ENCODE data around the gene PDZD2.
"Not testable (repeated sequence)": the region's sequence is repeated elsewhere in the genome, so short reads cannot be mapped to it uniquely, and the experiment has no call there.

Gene PDZD2

DNA sequence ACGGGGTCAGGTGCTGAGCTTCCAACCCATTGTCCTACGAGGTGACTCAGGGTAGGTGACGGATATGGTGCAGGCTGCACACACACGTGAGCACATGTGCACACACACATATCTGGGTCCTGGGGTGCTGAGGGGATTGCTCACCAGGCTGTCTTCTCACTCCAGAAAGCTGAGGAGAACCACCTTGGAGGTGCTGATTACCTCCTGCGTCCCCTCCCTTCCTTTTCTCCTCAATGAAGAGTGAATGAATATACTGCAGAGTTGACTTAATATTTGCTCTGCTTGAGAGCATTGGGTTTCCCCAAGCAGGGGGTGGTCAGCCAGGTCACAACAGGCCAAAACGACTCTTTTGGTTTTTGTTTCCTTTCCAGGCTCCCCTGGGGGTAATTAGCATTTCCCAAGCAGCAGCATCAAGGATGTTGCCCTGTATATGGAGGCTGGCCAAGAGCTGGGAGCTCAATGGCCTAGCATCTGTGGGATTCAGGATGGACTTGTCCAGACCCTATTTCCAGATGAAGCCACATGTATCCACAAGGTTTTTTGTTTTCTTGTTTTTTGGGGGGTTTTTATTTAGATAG lies 49.7 kb downstream of the PDZD2 start:
- H3K36me3 Mint-ChIP-seq: no peaks in the 10 kb centered on the region
- peaks cover 0 to 3% of the 10 kb centered on the region in 2 donors for H3K9me3 Mint-ChIP-seq
- no peak for DNase-seq

DNA sequence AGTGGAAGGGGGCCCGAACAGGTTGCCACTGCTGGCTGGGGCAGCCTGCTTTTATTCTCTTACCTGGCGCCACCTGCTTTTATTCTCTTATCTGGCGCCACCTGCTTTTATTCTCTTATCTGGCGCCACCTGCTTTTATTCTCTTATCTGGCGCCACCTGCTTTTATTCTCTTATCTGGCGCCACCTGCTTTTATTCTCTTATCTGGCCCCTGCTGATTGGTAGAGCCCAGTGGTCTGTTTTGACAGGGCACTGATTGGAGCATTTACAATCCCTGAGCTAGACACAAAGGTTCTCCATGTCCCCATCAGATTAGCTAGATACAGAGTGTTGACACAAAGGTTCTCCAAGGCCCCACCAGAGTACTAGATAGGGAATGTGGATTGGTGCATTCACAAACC lies 52.5 kb downstream of the PDZD2 start:
- H3K36me3 Mint-ChIP-seq; H3K9me3 Mint-ChIP-seq; H3K4me1 Mint-ChIP-seq; H3K27ac Mint-ChIP-seq; ATAC-seq (replicated peaks); H3K27me3 Mint-ChIP-seq; DNase-seq; H3K4me3 Mint-ChIP-seq: not testable (repeated sequence)

More for the DNA sequence above, 49.7 kb downstream of the PDZD2 start:
- H3K4me3 Mint-ChIP-seq: no peak overlapping the region
- H3K27ac Mint-ChIP-seq: no peak overlapping the region
- no peak for ATAC-seq (replicated peaks)
- no peaks in the 10 kb centered on the region for H3K27me3 Mint-ChIP-seq
- H3K4me1 Mint-ChIP-seq: no peaks in the 10 kb centered on the region

DNA sequence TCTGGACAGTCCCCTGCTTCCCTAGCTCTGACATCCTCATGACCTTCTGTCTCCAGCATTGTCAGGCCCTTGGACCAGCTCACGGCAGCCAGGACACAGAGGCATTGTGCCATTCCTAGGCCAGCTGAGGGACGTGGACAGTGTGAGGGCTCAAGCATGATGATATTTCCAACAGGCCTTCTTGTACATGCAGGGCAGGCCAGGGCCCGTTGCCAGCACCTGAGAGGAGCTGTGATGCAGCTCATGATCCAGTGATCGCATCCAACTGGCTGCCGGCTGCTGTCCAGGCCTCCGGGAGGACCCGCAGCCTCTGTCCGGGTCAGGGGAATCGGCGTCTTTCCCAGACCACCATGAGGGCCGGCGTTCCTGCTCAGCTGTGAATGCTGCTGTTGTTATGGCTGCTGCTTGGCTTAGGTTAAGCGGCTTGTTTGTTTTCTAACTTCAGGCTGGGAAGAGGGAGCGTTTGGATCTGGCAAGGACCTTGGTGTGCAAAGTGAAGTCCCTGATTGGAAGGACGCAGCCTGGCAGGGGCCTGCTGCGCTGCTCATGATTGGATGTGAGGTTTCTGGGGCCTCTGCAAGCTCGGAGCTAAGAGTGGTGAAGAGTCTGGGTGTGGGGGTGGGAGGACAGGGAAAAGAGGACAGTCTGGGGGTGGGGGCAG lies 53.8 kb downstream of the PDZD2 start:
- no peak for DNase-seq

GRCh38 chr5:31698673-31699072 lies 59.7 kb downstream of the PDZD2 start:
- Mint-ChIP-seq H3K36me3 (no peaks in the 10 kb centered on the region), H3K27ac (no peak overlapping the region), H3K4me3 (no peak overlapping the region), H3K27me3 (peaks cover 0 to 4% of the 10 kb centered on the region in 2 donors), H3K9me3 (no peaks in the 10 kb centered on the region), H3K4me1 (no peaks in the 10 kb centered on the region)
- no peak for DNase-seq
- no peak for ATAC-seq (replicated peaks)

More for the DNA sequence above, 53.8 kb downstream of the PDZD2 start:
- no peak for ATAC-seq (replicated peaks)
- no peaks in the 10 kb centered on the region for H3K27me3 Mint-ChIP-seq
- H3K4me1 Mint-ChIP-seq: no peaks in the 10 kb centered on the region
- H3K27ac Mint-ChIP-seq: no peak overlapping the region
- peaks cover 0 to 3% of the 10 kb centered on the region in 2 donors for H3K9me3 Mint-ChIP-seq
- H3K4me3 Mint-ChIP-seq: no peak overlapping the region
- H3K36me3 Mint-ChIP-seq: no peaks in the 10 kb centered on the region

- H3K4me3 Mint-ChIP-seq: no peak overlapping the region
- peaks cover 0 to 8% of the 10 kb centered on the region in 2 donors for H3K27me3 Mint-ChIP-seq
- ATAC-seq (replicated peaks) (no peak), DNase-seq (no peak)
- H3K27ac Mint-ChIP-seq: no peak overlapping the region
- H3K4me1 Mint-ChIP-seq: no peaks in the 10 kb centered on the region
- peaks cover 0 to 2% of the 10 kb centered on the region in 2 donors for H3K9me3 Mint-ChIP-seq
- no peaks in the 10 kb centered on the region for H3K36me3 Mint-ChIP-seq
Observed at GRCh38 chr5:31701642-31702299, 62.8 kb downstream of the PDZD2 start.

DNA sequence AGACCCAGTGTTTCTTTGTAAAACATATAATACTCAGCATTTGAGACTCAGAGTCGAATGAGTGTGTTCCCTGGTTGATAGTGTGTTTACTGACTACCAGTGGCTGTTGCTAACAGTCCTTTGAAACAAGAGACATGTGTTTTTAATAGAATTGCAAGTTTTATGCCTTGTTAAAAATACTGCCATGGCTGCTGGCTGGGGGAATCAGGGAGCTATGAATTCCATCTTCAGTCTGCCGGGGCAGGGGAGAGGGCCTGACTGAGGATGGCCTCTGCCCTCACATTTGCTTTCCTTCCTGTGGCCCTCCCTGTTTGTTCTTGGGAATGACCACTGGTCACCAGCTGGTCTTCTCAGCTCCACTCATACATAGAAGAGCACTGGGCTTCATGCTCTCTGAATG lies 63.8 kb downstream of the PDZD2 start:
- Mint-ChIP-seq H3K9me3 (peaks cover 0 to 2% of the 10 kb centered on the region in 2 donors), H3K27ac (no peak overlapping the region), H3K27me3 (peaks cover 0 to 8% of the 10 kb centered on the region in 2 donors), H3K36me3 (no peaks in the 10 kb centered on the region), H3K4me3 (no peak overlapping the region), H3K4me1 (no peaks in the 10 kb centered on the region)
- DNase-seq (no peak), ATAC-seq (replicated peaks) (no peak)

DNA sequence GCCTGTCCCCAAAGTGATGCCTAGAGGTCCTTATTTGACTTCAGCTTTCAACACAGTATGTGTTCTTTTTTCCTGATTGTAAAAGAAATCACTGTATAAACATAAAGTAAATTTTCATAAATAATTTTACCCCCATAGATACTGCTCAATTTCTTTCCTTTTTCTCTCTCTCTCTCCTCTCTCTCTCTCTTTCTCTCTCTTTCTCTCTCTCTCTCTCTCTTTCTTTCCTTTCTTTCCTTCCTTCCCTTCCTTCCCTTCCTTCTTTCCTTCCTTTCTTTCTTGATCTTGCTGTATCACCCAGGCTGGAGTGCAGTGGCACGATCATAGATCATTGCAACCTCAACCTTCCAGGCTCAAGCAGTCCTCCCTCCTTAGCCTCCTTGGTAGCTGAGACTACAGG lies 64.8 kb downstream of the PDZD2 start:
- Mint-ChIP-seq H3K36me3 (no peaks in the 10 kb centered on the region), H3K27ac (no peak overlapping the region), H3K4me1 (no peaks in the 10 kb centered on the region), H3K27me3 (peaks cover 0 to 8% of the 10 kb centered on the region in 2 donors), H3K9me3 (peaks cover 0 to 2% of the 10 kb centered on the region in 2 donors), H3K4me3 (no peak overlapping the region)
- DNase-seq: no peak
- ATAC-seq (replicated peaks): no peak

- H3K9me3 Mint-ChIP-seq: peaks cover 0 to 2% of the 10 kb centered on the region in 2 donors
- ATAC-seq (replicated peaks) (no peak), DNase-seq (no peak)
- no peak overlapping the region for H3K27ac Mint-ChIP-seq
- peaks cover 0 to 8% of the 10 kb centered on the region in 2 donors for H3K27me3 Mint-ChIP-seq
- no peaks in the 10 kb centered on the region for H3K4me1 Mint-ChIP-seq
- no peak overlapping the region for H3K4me3 Mint-ChIP-seq
- no peaks in the 10 kb centered on the region for H3K36me3 Mint-ChIP-seq
Observed at GRCh38 chr5:31706186-31706585, 67.3 kb downstream of the PDZD2 start.

DNA sequence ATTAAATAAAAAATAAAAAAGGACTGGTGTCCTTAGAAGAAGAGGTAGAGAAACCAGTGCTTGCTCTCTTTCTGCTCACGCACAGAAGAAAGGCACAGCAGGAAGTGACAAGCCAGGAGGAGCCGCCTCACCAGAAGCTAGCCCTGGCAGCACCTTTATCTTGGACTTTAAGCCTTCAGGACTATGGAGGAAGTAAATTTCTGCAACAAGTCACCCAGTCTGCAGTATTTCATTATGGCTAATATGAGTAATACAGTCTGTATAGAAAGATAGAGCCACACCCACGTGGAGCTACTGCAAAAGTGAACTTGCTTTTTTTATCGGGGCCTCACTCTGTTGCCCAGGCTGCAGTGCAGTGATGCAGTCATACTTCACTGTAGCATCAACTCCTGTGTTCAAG lies 68.4 kb downstream of the PDZD2 start:
- Mint-ChIP-seq H3K9me3 (peaks cover 0 to 2% of the 10 kb centered on the region in 2 donors), H3K27ac (no peak overlapping the region), H3K4me1 (no peaks in the 10 kb centered on the region), H3K27me3 (peaks cover 0 to 4% of the 10 kb centered on the region in 2 donors), H3K36me3 (no peaks in the 10 kb centered on the region), H3K4me3 (no peak overlapping the region)
- DNase-seq (no peak), ATAC-seq (replicated peaks) (no peak)

DNA sequence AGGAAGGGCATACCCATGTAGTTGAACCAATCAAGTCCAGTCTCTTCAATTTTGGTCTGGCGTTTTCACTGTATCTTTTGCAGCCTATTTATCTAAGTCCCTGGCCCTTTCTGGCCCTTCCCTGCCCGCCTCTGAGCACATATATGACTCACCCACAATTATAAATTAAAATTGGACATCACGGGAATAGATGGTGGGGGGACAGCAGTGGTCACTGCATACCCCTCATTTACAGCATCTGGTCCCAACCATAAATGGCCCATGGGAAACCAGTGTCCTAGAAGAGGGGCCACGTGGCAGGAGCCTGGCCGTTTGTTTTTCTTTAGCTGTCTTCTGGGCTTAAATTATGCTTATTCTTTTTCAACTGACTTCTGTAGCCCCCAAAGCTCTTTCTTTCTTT lies 69.2 kb downstream of the PDZD2 start:
- ATAC-seq (replicated peaks): no peak
- peaks cover 0 to 4% of the 10 kb centered on the region in 2 donors for H3K27me3 Mint-ChIP-seq
- H3K36me3 Mint-ChIP-seq: no peaks in the 10 kb centered on the region
- DNase-seq: no peak
- H3K4me3 Mint-ChIP-seq: no peak overlapping the region
- H3K9me3 Mint-ChIP-seq: peaks cover 0 to 2% of the 10 kb centered on the region in 2 donors
- H3K27ac Mint-ChIP-seq: no peak overlapping the region
- H3K4me1 Mint-ChIP-seq: no peaks in the 10 kb centered on the region

GRCh38 chr5:31711363-31711762 lies 72.4 kb downstream of the PDZD2 start:
- no peaks in the 10 kb centered on the region for H3K27me3 Mint-ChIP-seq

DNA sequence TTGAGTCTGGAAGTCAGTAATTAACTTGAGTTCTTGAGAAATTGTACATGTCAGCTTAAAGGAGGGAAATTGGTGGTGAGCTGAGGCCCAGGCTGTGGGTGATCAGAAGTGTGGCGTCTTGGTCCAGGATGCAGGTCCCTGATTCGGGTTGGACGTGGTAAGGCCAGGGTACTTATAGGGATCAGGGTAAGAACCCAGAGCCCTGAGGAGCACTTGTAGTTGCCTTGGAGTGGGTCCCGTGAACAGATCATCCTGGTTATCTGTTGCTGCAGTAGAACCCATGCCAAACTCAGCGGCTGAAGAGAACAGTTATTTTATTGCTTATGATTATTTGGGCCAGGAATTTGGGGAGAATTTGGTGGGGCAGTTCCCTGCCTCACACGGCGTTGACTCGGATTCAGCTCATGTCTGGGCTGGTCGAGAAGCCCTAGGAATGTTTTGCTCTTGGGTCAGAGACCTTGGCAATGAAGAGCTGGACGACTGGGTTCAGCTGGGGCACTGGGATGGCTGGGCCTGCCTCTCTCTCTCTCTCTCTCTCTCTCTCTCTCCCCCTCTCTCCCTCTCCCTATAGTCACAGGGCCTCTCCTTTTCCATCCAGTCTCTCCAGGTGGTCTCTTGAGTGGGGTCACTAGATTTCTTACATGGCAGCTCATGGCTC lies 73.1 kb downstream of the PDZD2 start:
- no peak for DNase-seq
- peaks cover 0 to 2% of the 10 kb centered on the region in 2 donors for H3K9me3 Mint-ChIP-seq
- H3K36me3 Mint-ChIP-seq: no peaks in the 10 kb centered on the region
- H3K4me1 Mint-ChIP-seq: no peaks in the 10 kb centered on the region
- no peak for ATAC-seq (replicated peaks)
- H3K4me3 Mint-ChIP-seq: no peak overlapping the region
- H3K27me3 Mint-ChIP-seq: no peaks in the 10 kb centered on the region
- no peak overlapping the region for H3K27ac Mint-ChIP-seq

More at GRCh38 chr5:31711363-31711762, 72.4 kb downstream of the PDZD2 start:
- no peak for DNase-seq
- H3K9me3 Mint-ChIP-seq: peaks cover 0 to 2% of the 10 kb centered on the region in 2 donors
- no peak overlapping the region for H3K27ac Mint-ChIP-seq
- H3K4me3 Mint-ChIP-seq: no peak overlapping the region
- ATAC-seq (replicated peaks): no peak
- H3K36me3 Mint-ChIP-seq: no peaks in the 10 kb centered on the region
- H3K4me1 Mint-ChIP-seq: no peaks in the 10 kb centered on the region

GRCh38 chr5:31717561-31717960 lies 78.6 kb downstream of the PDZD2 start:
- DNase-seq (no peak), ATAC-seq (replicated peaks) (no peak)
- H3K27me3 Mint-ChIP-seq: no peaks in the 10 kb centered on the region
- no peak overlapping the region for H3K27ac Mint-ChIP-seq
- H3K4me1 Mint-ChIP-seq: peaks cover 0 to 6% of the 10 kb centered on the region in 2 donors
- no peak overlapping the region for H3K4me3 Mint-ChIP-seq
- H3K36me3 Mint-ChIP-seq: no peaks in the 10 kb centered on the region
- peaks cover 0 to 8% of the 10 kb centered on the region in 2 donors for H3K9me3 Mint-ChIP-seq

DNA sequence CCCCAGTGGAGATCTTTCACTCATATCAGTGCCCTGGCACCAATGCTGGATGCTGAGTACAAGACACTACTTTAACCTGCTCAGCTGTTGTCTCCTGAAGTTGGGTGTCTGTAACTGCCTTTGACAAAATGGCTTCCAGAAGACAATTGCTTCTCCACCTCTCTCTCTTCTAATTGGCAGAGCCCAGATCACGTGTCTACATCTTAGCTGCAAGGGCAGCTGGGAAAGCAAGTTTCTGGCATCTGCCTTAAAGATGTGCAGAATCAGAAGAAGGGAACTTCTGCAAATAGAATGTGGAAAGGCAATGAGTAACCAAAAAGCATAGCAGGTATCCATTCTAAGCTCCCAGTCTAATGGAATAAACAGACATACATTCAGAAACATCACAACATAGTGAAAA lies 81.1 kb downstream of the PDZD2 start:
- no peak for DNase-seq

More for the DNA sequence above, 81.1 kb downstream of the PDZD2 start:
- Mint-ChIP-seq H3K4me3 (no peak overlapping the region), H3K4me1 (peaks cover 0 to 6% of the 10 kb centered on the region in 2 donors), H3K27ac (no peak overlapping the region), H3K36me3 (no peaks in the 10 kb centered on the region), H3K9me3 (peaks cover 0 to 9% of the 10 kb centered on the region in 2 donors), H3K27me3 (peaks cover 0 to 4% of the 10 kb centered on the region in 2 donors)
- ATAC-seq (replicated peaks): no peak

Data from stimulated activated naive B cell treated with anti-CD40 and anti-IgM and Interleukin-4, amounts not matched to agents 10 μg/mL and 1 μg/mL and 100 μg/mL, for 72 hours (primary cell).